CD4-positive, alpha-beta T cell treated with Interleukin-6 for 4 hours (primary cell): ENCODE results near the gene RPS24.
"Not testable (repeated sequence)": the region's sequence is repeated elsewhere in the genome, so short reads cannot be mapped to it uniquely, and the experiment has no call there.

Source experiments
- DNase-seq: peaks from one replicate; pipeline ENCODE4 v3.0.0-alpha.2; 2020; ENCODE audit warnings: mixed read lengths

The RPS24 gene

DNA sequence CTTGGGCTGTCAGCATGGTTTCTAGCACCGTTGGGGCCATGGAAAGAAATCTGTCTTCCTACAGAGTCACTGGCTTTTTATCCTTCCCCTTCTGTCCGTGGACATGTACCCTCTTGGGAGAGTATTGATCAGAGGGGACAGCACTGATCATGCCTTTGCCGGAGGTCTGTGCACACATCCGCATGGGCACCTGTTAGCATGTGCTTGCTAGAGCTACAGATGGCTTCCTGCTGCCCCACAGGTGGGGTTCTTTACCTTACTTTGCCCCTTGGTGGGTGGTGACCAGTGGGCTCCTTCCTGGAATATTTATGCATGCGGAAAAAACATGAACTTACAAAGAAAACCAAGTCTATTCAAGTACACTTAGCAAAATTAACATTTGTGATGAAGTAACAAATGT, 24.9 kb downstream of the RPS24 start:
- no peak for DNase-seq

DNA sequence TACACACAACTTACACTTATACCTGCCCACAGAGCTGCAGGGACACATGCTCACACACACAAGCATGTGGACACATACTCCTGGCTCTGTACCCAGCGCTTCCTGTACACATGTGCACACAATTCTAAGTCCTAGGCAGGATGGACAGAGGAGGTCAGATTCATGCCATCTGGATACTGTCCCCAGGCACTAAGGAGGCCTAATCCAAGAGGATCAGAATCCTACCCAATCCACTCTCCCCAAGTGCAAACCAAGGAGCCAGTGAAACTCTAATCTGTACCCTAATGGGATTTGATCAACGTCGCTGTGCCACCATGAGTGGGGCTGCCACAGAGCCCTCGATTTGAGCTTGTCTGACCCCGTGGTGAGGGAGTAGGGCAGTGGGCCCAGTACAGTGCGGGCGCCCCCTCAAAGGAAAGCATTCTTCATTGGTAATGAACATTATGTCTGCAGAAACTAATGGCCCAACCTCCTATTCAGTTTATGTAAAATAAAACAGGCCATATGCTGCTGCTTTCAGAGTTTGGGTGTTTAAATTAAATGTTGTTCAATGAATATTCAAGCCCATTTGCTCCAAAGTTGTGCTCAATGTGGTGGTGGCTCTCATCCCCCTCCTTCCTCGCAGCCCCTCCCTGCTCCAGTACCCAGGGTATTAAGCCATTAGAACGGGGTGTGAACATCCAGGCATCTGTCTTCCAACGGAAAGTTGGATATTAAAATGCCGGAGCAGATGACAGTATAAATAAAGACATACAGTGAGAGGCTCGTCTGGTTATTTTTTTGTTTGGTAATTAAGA, 26.4 kb downstream of the RPS24 start:
- DNase-seq: no peak

DNA sequence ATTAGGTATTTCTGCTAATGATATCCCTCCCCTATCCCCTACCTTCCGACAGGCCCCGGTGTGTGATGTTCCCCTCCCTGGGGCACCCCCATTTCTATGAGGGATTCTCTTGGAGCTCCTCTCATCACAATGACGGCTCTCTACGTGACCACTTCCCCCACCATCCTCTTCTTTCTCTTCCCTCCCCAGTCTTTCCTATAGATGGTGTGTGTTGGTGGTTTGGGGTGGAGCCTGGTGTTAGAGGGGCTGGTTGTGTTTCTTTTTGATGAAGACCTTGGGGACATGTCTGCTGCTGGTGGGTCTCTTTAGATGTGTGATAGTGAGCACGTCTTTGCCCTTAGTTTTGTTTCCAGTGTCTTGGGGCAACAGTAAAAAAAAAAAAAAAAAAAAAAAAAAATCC, 28.6 kb downstream of the RPS24 start:
- no peak for DNase-seq

DNA sequence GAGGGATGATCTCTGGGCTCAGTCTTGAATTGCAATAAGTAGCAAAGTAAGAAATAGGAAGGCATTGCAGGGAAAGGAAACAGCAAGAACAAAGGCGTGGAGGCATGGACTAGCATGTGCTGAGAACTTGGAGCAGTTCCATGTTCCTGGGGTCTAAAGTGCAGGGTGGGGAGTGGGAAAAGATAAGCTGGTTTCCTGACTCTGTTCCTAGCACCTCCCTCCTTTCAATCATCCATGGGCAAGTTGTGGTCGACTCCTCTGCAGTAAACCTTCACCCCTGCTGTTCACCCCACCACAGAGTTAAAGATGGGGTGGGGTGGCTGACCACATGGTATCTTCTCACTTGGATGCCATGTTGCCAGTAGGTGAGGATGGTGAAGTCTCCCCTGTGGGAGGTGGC, 29.6 kb downstream of the RPS24 start:
- no peak for DNase-seq

DNA sequence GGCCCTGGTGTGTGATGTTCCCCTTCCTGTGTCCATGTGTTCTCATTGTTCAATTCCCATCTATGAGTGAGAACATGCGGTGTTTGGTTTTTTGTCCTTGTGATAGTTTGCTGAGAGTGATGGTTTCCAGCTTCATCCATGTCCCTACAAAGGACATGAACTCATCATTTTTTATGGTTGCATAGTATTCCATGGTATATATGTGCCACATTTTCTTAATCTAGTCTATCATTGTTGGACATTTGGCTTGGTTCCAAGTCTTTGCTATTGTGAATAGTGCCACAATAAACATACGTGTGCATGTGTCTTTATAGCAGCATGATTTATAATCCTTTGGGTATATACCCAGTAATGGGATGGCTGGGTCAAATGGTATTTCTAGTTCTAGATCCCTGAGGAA, 31.3 kb downstream of the RPS24 start:
- DNase-seq: not testable (repeated sequence)

DNA sequence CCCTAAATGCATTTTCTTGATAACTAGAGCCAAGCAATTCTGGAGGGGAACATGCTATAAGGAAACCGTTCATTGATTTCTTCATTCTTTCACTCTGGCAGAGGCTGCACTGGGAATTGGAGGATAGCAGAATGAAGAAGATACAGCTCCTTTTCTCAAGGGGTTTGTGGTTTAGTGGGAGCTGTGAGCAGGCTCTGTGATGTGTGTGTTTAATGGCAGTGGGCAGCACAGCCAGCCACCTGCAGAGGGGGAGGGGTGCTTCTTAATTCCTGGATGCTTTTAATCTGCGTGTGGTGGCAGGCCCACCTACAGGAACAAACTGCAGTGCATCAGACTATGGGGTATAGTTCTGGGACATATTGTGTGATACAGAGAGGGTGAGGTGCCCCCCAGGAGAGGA, 31.9 kb downstream of the RPS24 start:
- no peak for DNase-seq

DNA sequence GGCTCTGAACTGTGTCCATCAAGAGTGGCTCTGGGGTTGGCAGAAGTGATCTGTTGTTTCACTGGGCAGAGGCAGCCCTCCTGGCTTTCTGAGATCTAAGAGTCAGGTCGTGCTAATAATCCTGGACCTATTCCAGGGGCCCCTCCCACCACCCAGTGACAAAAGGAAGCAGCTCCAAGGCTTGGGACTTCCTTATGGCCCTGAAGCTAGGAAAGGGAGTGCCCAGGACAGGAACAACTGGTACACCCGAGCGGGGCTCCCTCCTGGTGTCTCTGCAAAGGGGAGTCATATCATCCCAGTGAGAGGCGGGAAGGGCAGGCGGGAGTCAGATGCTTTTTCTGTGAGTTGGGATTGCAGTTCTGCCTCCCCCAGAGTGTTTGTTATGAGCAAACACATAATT, 32.3 kb downstream of the RPS24 start:
- DNase-seq: no peak

DNA sequence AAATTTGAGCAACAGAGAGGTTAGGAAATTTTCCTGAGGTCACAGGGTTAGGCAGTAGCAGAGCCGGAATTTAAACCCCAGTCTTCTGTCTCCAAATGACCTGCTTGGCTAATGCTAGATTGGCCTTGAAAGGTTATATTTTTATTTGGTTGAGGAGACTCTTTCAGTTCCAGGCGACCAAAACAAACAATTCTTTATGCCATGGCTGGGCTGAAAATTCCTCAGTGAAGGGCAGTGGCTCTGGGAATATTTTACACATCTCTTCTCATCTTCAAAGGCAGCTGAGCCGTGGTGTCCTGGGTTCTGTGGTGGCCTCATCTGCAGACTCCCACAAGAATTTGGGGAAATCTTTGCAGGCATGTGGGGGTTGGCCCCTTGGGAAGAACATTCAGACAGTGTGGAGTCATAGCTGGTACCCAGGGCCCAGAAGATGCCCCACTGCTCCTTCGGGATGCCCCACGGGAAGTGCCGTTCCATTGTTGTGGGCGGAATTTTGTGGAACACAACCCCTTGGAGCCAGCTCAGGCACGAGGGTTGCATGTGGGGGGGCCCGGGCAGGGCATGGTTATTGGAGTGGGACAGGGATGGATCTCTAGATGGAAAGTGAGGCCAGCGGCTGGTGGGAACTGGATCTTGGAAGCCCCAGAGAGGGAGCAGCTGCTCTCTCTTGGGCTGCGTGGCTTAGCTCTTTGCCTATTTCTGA, 33.2 kb downstream of the RPS24 start:
- DNase-seq: no peak

DNA sequence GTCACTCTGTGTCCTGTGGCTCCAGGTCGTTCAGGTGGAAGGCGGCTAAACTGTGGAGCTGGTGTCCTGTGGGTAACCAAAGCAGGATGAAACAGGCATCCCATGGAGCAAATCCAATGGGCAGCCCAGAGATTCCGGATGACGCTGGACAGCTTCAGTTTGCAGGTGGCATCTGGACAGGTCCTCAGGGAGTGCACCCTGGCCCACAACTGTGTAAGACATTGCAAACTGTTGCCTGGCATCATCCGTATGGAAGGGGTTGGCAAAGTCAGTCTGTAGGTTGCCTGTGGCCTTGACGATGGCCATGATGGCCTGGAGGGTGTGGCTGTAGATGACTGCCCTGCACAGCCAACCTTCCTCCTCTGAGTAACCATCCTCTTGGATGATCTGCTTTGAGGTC, 35.5 kb downstream of the RPS24 start:
- DNase-seq: no peak

DNA sequence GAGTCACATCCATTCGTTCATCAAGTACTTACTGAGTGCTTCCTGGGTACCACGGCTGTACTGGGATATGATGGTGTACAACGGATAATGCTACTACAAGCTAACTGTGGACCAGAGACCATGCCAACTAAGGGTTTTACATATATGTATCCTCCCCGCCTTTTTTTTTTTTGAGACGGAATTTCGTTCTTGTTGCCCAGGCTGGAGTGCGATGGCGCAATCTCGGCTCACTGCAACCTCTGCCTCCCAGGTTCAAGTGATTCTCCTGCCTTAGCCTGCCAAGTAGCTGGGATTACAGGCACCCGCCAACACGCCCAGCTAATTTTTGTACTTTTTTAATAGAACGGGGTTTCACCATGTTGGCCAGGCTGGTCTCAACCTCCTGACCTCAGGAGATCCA, 36.4 kb downstream of the RPS24 start:
- DNase-seq: not testable (repeated sequence)

DNA sequence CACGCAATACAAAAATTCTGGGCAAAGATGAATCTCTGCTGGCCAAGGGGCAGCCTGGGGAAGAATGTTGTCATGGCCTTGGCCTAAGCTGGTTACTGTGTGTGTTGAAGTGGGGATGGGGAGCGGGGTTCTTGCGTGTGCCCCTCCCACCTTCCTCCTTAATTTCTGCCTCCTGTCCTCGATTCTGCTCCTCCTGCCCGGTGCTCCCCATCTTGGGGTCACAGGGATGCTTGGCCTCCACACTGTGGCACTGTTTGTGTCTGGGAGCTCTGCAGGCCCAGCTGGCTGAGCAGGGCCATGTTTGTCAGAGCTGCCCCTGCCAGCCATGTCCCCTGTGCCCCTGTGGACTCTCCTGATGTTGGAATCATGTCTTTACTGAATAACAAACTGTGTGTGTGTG, 37.1 kb downstream of the RPS24 start:
- DNase-seq: no peak

DNA sequence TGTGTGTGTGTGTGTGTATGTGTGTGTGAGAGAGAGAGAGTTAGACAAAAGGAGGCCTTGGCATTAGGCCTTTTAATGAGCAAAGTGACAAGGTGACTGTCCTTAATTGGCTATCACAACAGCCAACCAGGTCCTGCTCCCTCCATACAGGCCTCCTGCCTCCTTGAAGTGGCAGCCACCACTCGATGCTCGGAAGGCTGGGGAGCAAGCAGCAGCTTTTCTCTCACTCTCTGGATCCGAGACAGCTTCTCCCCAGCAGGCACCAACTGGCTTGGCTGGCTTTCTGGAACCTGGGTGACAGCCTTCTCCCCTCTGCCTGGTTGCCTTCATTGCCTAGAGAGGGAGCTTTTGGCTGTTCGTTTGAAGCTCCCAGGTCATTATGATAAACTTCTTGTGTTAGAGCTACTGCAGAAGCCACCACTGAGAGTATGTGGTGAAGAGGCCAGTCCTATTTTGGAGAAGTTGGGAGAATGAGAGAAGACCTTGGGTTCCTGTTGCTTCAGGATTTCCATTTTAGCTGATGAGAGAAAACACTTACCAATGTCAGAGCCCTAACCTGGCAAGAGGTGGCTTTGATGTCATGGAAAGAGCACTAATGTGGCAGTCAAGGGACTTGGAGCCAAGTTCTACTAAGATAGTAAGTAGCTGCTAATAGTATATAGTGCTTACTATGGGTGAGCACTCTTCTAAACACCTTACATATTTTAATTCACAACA, 37.6 kb downstream of the RPS24 start:
- DNase-seq: no peak

DNA sequence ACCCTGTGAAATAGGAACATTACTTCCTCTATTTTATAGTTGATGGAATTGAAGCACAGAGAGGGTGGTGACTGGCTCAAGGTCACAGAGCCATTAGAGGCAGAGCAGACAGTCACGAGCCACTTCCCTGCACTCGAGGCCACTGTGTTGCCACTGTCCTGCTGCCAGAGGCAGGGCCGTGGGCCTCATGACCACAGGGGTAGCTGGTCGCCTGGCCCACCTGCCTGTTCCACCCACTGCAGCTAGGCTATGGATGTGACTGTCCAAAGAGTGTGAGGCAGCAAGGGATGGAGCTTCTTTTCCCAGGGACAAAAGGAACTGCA, 38.2 kb downstream of the RPS24 start:
- no peak for DNase-seq

DNA sequence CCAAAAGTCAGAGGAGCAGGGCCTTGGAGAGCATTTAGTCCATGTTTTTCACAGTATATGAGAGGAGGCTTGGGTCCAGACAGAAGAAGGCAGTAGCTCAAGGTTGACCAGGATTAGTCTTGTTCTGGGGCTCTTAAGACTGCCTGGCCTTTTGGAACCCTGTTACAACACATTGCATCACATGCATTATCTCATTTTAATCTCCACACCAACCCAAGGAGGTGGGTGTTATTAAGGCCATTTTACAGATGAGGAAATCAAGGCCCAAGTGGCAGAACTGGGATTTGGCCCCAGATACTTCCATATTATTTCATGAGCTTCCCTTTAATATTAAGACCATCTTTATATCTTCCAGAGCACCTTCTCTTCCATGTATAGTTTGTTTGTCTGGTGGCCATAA, 38.8 kb downstream of the RPS24 start:
- no peak for DNase-seq

DNA sequence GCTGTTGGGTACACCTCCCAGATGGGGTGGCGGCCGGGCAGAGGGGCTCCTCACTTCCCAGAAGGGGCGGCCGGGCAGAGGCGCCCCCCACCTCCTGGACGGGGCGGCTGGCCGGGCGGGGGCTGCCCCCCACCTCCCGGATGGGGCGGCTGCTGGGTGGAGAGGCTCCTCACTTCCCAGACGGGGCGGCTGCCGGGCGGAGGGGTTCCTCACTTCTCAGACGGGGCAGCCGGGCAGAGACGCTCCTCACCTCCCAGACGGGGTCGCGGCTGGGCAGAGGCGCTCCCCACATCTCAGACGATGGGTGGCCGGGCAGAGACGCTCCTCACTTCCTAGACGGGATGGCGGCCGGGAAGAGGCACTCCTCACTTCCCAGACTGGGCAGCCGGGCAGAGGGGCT, 42.1 kb downstream of the RPS24 start:
- not testable (repeated sequence) for DNase-seq

DNA sequence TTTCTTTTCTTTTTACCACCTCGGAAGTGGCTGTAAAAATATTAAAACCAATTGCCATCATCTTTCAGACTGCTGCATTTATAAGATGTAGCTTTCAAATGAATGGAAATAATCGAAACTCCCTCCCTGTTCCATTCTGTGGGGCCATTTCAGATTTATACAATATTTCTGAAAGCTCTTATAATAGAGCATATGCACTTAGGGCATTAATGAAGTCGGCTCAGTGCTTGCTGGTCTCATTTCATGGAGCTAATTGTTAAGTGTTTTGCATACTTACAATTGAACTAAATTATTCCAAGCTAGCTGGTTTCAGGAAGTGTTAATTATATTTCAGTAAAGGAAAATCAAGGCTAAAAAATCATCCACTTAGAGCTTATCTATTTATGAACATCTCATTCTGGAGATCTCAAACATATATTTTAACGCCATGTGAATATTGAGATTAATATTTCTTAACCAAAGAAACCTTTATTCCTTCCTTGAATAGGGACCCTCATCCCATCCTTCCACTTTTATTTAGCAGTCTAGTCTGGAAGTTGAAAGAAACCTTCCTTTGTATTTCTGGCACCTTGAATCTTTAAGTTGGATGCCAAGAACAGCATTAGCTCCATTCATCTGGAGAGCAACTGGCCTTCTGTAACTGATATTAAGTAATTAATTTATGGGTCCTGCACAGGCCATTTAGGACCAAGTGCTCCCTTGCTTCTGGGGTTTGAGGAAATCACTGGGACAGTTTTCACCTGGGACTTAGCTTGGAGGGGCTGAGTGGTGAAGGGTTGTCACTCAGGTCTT, 45.1 kb downstream of the RPS24 start:
- no peak for DNase-seq

DNA sequence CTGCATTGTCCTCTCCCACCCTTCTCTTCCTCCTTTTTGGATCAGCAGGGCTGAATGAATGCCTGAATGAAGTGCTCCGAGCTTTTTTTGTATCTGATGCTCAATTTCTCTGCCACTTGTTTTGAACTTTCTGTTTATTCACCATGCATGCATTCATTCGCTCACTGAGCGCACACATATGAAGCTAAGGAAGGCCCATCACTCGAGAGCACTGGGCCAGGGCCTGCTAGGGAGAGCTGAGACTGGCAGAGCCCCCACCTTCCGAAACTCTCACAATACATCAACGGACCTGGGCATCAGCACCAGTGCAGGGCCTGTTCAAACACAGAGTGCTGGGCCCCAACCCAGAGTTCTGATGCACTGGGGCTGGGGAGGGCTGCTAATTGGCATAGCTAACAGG, 45.7 kb downstream of the RPS24 start:
- no peak for DNase-seq

DNA sequence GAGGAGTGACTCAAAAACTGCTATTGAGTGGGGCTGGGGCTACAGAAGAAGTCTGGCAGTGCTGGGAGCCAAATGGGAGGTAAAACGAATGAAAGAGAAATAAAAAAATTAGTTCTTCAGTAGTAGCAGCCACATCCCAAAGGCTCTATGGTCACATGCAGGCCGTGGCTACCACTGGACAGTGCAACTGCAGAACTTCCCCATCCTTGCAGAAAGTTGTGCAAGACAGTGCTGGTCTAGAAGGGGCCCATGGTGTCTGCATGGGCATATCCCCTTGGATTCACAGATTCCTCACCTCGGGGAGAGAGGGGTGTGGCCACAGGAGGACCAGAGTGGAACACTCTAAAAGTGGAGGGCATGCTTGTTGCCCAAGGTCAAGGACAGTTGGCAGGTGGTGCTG, 47.6 kb downstream of the RPS24 start:
- DNase-seq: no peak

DNA sequence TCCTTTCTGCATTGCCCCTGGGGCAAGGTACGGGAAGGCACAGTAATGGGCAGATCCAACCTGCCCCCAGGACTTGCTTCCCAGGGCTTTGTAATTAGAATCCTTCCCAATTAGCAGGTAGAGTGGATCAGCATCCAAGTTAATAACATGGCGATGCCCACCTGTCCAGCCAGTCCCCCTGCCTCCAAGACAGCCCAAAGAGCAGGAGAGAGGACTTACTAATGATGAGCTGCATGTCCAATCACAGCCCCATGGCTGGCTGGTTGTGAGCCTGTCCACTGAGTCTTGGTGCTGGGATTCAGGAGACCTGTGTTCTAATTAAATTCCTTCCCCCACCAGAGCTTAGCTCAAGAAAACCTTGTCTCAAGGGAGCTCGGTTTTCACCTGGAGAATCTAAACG, 49.0 kb downstream of the RPS24 start:
- DNase-seq: no peak
